GM19468 (cell line): ENCODE measurements around the gene IZUMO4.

Source experiments
- ATAC-seq: cut with Tn5 transposase; IDR thresholded peaks from one replicate; pipeline ENCODE4 v1.9.1; 2021; ENCODE audit warnings: mild to moderate bottlenecking, moderate library complexity, moderate number of reproducible peaks; ENCODE audit not compliant: unreplicated experiment; ENCODE audit errors: extremely low read depth

Gene IZUMO4

GRCh38 chr19:2096480-2097202, at the start of gene IZUMO4:
IZUMO4 (plus strand) TSS chr19:2096915; CDS start chr19:2096946, 31 bp downstream.
- peak; percentile 68 for ATAC-seq

- no peak for ATAC-seq
Measured at GRCh38 chr19:2047076-2047448, 49.7 kb upstream of the IZUMO4 start.

DNA sequence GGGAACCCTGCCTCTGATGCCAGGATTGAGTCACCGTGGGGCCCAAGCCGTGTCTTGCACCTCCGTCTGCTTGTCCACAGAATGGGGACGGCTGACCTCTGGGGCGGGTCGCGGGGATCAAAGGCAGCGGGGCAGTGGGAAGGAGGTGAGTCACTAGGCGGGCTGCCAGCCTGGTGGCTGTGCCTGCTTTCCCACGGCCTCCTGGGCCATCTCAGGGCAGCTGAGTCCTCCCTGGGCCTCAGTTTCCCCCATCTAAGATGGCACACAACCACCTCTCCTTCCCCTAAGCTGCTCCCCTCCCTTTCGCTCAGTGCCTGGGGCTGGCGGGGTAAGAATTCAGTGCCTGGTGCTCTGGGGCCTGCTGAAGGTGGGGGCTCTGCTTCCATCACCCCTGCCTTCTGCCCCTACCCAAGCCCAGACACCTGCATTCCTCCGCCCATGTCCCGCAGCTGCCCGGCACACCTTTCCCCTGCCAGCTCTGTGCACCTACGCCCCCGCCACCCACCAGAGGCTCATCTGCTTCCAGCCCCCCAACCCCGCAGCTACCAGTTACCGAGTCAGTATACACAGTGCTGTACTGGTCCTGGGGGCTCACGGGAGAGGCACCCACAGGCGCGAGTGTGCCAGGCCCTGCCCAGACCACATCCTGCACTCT, 49.1 kb upstream of the IZUMO4 start:
- ATAC-seq, result no peak

DNA sequence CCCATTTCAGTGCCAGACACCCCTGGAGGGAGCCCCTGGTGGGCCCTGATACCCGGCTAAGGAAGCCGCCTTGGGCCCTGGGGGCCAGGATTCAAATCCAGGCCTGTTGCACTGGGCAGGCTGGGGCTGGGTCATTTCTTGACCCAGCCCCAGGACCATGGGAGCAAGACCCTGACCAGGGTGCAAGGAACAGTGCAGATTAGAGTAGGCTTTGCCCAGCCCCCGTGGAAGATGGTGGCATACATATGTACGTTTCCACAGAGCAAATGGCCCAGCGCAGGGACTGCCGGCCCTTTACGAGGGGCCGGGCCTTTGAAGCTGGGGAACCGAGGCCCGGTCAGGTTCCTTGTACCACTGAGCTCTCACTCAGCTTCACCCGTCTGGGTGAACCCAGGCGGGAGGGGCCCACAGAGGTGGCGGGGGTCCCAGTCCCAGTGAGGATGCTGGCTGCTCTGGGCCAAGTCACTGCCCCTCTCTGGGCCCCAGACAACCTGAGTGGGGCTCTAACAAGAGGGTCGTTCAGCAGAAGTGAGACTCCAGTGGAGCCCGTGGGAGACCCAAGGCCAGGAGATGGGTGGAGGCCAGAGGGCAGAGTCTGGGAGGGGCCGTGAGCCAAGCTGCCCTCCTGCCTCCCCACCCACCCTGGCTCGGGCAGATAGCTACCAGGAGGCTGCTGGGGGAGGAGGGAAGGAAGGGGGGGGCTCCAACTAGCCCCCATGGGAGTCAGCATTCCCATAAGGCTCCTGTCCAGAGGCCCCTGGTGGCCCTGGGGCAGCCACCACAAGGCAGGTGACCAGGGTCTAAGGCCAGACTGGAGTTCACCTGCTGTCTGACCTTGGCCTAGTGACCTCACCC, 48.4 kb upstream of the IZUMO4 start:
- ATAC-seq, result no peak

GRCh38 chr19:2048959-2049740, 47.6 kb upstream of the IZUMO4 start:
- no peak for ATAC-seq

- no peak for ATAC-seq
Measured at GRCh38 chr19:2049741-2050348, 46.9 kb upstream of the IZUMO4 start.

GRCh38 chr19:2050349-2050990, 46.2 kb upstream of the IZUMO4 start:
- ATAC-seq, result no peak

GRCh38 chr19:2050991-2051772, 45.5 kb upstream of the IZUMO4 start, which contains the start of gene MKNK2:
MKNK2 (minus strand) TSS chr19:2051244; CDS start chr19:2050851, 393 bp downstream.
- ATAC-seq, result peak; percentile 27

DNA sequence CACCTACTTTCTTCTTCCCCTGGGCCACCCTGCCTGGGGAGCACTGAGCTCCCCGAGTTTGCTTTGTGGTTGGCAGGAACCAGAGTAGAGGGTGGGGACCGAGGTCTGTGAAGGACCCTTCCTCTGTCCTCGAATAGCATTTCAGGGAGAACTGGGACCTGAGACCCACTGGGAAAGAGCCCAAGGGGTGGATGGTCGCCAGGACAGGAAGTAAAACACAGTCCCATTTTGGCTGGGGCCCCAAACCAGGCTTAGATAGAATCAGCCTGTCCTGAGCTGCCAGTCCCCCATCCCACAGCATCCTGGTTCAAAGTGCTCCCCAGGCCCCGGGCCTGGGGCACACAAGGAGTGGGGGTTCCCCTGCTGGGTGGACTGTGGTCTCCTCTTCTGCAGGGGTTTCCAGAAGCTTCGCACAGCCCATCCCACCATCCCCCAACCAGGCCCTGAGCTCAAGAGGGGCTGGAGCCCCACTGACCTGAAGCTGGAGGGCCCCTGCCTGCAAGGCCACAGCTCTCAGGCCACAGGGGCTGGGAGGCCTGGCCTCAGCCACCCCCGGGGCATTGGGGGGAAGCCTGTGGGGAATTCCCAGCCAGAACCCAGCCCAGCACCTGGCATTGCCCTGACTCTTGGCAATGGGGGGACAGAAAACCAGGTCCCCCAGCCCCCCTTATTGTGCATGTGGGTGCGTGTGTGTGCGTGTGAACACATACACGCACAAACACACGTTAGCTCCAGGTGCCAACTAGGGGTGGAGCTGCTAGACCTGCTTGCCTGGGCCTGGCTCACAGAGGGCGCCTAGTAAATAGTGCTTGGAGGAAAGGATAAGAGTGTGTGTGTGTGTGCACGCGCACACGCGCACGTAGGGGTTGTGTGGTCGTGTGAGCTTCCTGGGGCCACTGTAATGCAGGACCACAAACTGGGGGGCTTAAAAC, 44.7 kb upstream of the IZUMO4 start:
- no peak for ATAC-seq

GRCh38 chr19:2053601-2054389, 42.9 kb upstream of the IZUMO4 start:
- ATAC-seq, result no peak

DNA sequence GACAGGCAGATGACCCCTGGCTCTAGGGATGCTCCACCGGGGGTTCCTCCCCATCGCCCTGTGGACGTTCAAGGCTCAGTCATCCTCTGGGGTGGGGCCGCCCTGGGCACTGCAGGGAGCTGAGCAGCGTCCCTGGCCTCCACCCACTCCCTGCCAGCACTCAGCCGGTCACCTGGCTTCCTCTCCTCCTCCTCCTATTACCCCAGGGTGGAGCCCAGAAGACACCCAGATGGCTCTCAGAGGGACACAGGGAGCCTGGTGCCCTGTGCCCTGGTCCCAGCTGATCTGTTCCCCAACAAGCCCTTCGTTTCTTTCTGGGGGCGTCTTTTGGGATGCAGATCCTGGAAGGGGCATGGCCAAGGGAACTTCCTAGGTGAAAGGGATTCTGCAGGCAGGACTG, 42.0 kb upstream of the IZUMO4 start:
- ATAC-seq, result no peak

DNA sequence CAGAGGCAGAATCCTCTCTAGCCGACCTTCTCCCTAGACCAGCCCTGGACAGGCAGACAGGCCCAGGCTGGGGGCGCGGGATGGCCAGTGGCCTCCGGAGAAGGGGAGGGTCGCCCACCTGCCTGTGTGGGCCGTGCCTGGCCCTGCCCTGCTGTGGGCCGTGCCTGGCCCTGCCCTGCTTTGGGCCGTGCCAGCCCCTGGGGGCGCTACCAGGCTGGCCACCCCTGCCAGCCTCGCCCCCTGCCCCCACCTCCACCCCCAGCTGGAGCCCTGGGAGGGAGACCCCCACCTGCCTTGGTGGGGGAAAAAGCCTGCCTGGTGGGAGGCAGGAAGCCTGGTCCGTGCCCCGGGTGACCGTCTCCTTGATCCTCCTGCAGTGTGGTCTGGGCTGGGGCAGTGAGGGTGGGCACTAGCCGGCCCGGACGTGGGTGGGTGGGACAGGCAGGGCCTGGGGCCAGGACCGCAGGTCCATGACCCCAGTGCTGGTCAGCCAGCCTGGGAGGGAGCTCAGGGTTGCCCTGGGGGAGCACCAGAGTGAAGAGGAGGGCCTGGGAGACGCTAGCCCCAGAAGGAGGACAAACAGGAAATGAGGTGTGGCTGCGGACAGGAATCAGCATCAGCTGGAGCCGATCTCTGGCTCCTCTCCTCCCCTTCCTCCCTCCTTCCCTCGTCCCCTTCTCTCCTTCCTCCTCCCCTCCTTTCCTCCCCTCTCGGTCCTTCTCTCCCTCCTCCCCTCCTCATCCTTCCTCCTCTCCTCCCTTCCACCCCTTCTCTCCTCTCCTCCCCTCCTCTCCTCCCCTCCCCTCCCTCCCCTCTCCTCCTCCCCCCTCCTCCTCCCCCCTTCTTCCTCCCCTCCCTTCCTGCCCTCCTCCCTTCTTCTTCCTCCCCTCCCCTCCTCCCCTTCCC, 40.5 kb upstream of the IZUMO4 start:
- ATAC-seq, result no peak

DNA sequence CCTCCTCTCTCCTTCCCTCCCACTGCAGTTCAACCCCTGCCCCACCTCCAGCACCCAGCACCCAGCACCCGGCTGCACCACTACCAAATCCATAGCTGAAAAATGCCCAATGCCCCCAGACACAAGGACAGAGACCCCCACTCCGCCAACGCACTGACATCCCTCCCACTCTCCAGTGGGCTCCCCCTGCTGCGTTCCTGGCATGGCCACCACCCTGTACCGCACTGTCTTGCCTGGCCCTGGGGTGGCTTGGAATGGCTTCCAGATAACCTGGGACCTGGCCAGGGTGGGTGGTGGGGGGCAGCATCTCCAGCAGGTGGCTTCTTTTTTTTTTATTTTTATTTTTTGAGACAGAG, 39.9 kb upstream of the IZUMO4 start:
- ATAC-seq, result no peak

DNA sequence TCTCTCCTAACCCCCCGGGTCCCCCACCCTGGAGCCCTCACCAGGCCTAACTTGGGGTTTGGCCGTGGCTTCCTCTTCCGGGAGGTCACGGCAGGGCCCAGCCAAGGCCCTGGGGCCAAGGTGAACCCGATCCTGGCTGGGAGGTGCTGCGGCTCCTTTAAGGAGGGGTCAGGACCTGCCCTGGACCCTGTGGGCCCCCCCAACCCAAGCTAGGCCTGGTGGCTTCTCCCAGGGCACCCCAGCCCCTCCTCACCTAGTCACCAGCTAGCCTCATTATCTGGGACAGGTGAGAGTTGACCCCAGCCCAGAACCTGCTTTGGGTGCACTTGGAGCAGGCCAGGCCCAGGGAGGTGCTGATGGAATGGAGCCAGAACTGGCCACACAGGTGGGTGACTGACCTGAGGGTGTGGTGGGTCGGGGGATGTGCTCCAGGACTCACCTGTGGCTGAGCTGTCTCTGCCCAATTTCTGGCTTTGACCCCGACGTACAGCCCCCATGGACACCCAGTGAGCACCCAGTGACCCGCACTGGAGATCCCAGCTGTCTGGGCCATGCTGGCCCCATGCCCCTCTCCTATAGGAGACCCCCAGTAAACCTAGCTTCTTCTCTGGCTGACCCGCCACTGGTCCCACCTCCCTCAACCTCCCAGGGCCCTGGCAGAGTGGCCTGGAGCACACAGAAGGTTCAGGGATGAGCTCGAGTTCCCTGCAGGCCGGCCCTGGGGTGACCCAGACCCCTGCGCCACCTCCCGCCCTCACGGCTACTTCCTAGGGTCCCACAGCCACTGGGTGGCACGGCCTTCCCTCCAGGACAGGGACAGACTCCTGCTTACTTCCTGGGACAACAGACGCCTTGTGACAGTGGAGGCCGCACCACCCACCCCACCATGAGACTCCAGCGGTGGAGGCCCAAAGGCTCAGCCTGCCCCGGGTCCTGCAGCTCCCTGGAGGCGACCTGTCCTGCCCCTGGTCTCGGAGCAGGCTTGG, 38.9 kb upstream of the IZUMO4 start:
- no peak for ATAC-seq
